GM23248 (cell line): ENCODE data around the gene PAIP2B. TPM values are rescaled to one million over a fixed set of nuclear protein-coding genes. Genes with fewer than 3 reads are reported as not detected.

Source experiments
- DNase-seq: peaks from one replicate; pipeline ENCODE4 v3.0.0-alpha.2; 2015
- H2AFZ ChIP-seq: fragments of 200-600 bp; sonication (generic); 2 replicates; pipeline ENCODE4 v1.6.1; 2016; ENCODE audit warnings: antibody characterized with exemption
- H3F3A ChIP-seq: fragments of 200-600 bp; sonication (generic); 2 replicates; pipeline ENCODE4 v1.6.1; 2016; ENCODE audit warnings: mild to moderate bottlenecking, antibody characterized with exemption, mixed run types; ENCODE audit not compliant: insufficient read depth
- H3K27ac ChIP-seq: fragments of 200-600 bp; sonication (generic); 2 replicates; pipeline ENCODE4 v1.5.1; 2016; ENCODE audit warnings: mild to moderate bottlenecking
- H3K27me3 ChIP-seq: fragments of 200-600 bp; sonication (generic); replicated peaks from 2 replicates; pipeline ENCODE4 v1.6.1; 2016; ENCODE audit warnings: mild to moderate bottlenecking; ENCODE audit not compliant: insufficient read depth
- H3K36me3 ChIP-seq: fragments of 200-600 bp; sonication (generic); 2 replicates; pipeline ENCODE4 v1.6.1; 2016; ENCODE audit warnings: low read depth, mild to moderate bottlenecking
- H3K4me1 ChIP-seq: fragments of 200-600 bp; sonication (generic); 2 replicates; pipeline ENCODE4 v1.6.1; 2016; ENCODE audit warnings: mild to moderate bottlenecking; ENCODE audit not compliant: insufficient read depth
- H3K4me2 ChIP-seq: fragments of 200-600 bp; sonication (generic); one replicate; pipeline ENCODE4 v1.6.1; 2016; ENCODE audit warnings: mild to moderate bottlenecking; ENCODE audit not compliant: unreplicated experiment
- H3K4me3 ChIP-seq: fragments of 200-600 bp; sonication (generic); 2 replicates; pipeline ENCODE4 v1.5.1; 2016; ENCODE audit warnings: mild to moderate bottlenecking
- H3K79me2 ChIP-seq: fragments of 200-600 bp; sonication (generic); 2 replicates; pipeline ENCODE4 v1.6.1; 2016; ENCODE audit warnings: mild to moderate bottlenecking; ENCODE audit not compliant: insufficient read depth
- H3K9ac ChIP-seq: fragments of 200-600 bp; sonication (generic); 2 replicates; pipeline ENCODE4 v1.6.1; 2016; ENCODE audit warnings: mild to moderate bottlenecking
- H3K9me2 ChIP-seq: fragments of 200-600 bp; sonication (generic); 2 replicates; pipeline ENCODE4 v1.6.1; 2016; ENCODE audit warnings: mixed run types, mild to moderate bottlenecking, moderate library complexity; ENCODE audit not compliant: insufficient read depth
- H3K9me3 ChIP-seq: fragments of 200-600 bp; sonication (generic); one replicate; pipeline ENCODE4 v1.6.1; 2017; ENCODE audit warnings: low read depth
- H4K20me1 ChIP-seq: fragments of 200-600 bp; sonication (generic); 2 replicates; pipeline ENCODE4 v1.6.0; 2016; ENCODE audit not compliant: insufficient read depth
- EZH2 ChIP-seq: fragments of 200-600 bp; sonication (generic); IDR thresholded peaks from 2 replicates; pipeline ENCODE4 v1.6.1; 2018; ENCODE audit warnings: antibody characterized with exemption, mild to moderate bottlenecking; ENCODE audit not compliant: insufficient read depth, poor library complexity, severe bottlenecking
- EZH2phosphoT487 ChIP-seq: fragments of 200-600 bp; sonication (generic); IDR thresholded peaks from 2 replicates; pipeline ENCODE4 v1.6.1; 2018; ENCODE audit warnings: antibody characterized with exemption, moderate library complexity, mild to moderate bottlenecking, low read depth; ENCODE audit not compliant: insufficient read depth
- WGBS, 2 experiments: methylation state at CpG; one replicate each; pipeline ENCODE4 v1.1.6; 2015 to 2017; ENCODE audit warnings: low lambda C conversion rate in 2 of 2, low coverage in 1 of 2; ENCODE audit errors: missing lambda C conversion rate in 2 of 2; 5-methylcytosine and 5-hydroxymethylcytosine counted together
- in situ Hi-C: fragments of 300-500 bp; cut with MboI; formaldehyde crosslinking; loops from 2 replicates; pipeline ENCODE4 v1.15.0; 2020
- polyA plus RNA-seq: library from polyadenylated mRNA; unstranded; fragments of >200 nt; fragmentation: Nextera tagmentation; extraction: Ambion mirVana; gene quantifications from 2 replicates; pipeline ENCODE4 v1.2.1, GENCODE V29; 2016
- total RNA-seq: library from RNA; depleted of rRNA; stranded (reverse); fragments of >200 nt; shearing (Covaris generic); gene quantifications from 2 replicates; pipeline ENCODE4 v1.2.3, GENCODE V29; 2014

PAIP2B gene
- total and polyA plus RNA-seq, 2 experiments from 2014 or later: under 0.01 to 0.10 TPM

DNA sequence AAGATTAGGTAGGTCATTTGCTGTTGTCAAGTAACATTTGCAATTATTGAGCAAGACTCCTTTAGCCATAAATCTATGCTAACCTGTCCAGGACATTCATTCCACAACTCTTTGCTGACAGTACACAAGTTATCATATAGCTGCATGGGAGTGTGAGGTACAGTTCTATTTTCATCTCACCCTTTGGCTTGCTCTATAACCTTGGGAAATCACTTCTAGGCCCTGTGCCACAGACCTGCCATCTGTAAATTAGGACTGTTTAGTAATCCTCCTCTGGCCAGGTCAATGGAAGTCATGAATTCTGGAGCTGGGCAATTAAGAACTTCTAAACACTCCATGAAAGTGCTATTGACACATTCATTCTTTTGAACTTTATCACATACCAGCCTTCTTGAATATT is 34.6 kb upstream of the PAIP2B start:
- in situ Hi-C loops: no loop called here
- H4K20me1 ChIP-seq: no peaks in the 10 kb centered on the region
- no peaks in the 10 kb centered on the region for H3K9me3 ChIP-seq
- TF ChIP-seq EZH2 (no peak), EZH2phosphoT487 (no peak)
- H2AFZ ChIP-seq: no peak overlapping the region
- no peaks in the 10 kb centered on the region for H3F3A ChIP-seq
- H3K4me1 ChIP-seq: no peaks in the 10 kb centered on the region
- no peaks in the 10 kb centered on the region for H3K36me3 ChIP-seq
- no peaks in the 10 kb centered on the region for H3K79me2 ChIP-seq
- no peak overlapping the region for H3K27ac ChIP-seq
- no peak overlapping the region for H3K4me3 ChIP-seq
- peaks cover 36% of the 10 kb centered on the region for H3K27me3 ChIP-seq
- DNase-seq: no peak
- H3K9ac ChIP-seq: no peak overlapping the region
- H3K4me2 ChIP-seq: no peak overlapping the region
- no peaks in the 10 kb centered on the region for H3K9me2 ChIP-seq

DNA sequence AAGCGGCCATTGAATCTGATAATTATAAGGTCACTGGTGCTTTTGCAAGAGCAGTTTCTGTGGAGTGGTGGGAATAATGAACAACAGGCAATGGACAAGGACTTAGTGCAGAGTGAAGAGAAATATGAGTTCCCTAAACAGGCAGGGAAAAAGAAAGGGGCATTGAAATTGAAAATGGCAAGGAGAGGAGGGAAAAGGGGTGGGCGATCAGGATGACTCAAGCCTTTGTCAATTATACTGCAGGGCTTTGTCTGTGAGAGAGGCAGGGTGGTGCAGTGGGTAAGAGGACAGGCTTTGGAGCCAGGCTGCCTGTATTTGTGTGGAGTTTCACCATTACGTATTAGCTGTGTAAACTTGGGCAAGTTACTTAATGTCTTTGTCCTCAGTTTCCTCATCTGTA is 29.5 kb upstream of the PAIP2B start:
- no peak overlapping the region for H3K9ac ChIP-seq
- no peak overlapping the region for H3K4me2 ChIP-seq
- in situ Hi-C loops: no loop called here
- no peak for DNase-seq
- WGBS, 2 experiments: 61 to 62% methylated on average over 3 of the region's 3 CpGs
- H3K4me1 ChIP-seq: no peaks in the 10 kb centered on the region
- no peak overlapping the region for H3K27ac ChIP-seq
- H3K9me2 ChIP-seq: no peaks in the 10 kb centered on the region
- no peaks in the 10 kb centered on the region for H3F3A ChIP-seq
- no peaks in the 10 kb centered on the region for H4K20me1 ChIP-seq
- H3K36me3 ChIP-seq: no peaks in the 10 kb centered on the region
- H3K4me3 ChIP-seq: no peak overlapping the region
- no peaks in the 10 kb centered on the region for H3K9me3 ChIP-seq
- peaks cover 21% of the 10 kb centered on the region for H3K27me3 ChIP-seq
- H3K79me2 ChIP-seq: no peaks in the 10 kb centered on the region
- TF ChIP-seq EZH2 (no peak), EZH2phosphoT487 (no peak)
- no peak overlapping the region for H2AFZ ChIP-seq

DNA sequence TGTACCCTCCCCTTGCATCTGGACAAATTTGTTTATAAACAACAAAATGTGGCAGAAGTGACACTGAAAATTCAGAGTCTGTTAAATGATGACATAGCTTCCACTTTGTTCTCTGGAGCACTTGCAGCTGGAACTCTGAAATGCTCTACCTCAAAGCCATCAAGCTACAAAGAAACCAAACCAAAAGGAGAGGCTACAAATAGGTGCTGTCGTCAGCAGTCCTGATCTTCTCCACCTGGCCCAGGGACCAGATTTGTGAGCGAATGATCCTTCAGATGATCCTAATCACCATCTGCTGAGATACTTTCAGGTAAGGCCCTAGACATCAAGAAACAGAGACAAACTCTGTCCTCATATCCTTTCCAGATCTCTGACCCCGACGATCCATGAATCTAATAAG is 27.9 kb upstream of the PAIP2B start:
- Histone ChIP-seq H3K4me1 (no peaks in the 10 kb centered on the region), H3K9me3 (no peaks in the 10 kb centered on the region), H3F3A (no peaks in the 10 kb centered on the region), H3K79me2 (no peaks in the 10 kb centered on the region), H3K9ac (no peak overlapping the region), H3K36me3 (no peaks in the 10 kb centered on the region), H3K4me3 (no peak overlapping the region), H3K4me2 (no peak overlapping the region), H3K27ac (no peak overlapping the region), H2AFZ (no peak overlapping the region), H3K27me3 (peaks cover 21% of the 10 kb centered on the region), H4K20me1 (no peaks in the 10 kb centered on the region), H3K9me2 (no peaks in the 10 kb centered on the region)
- 23 to 27% methylated on average over 4 of the region's 4 CpGs for WGBS, 2 experiments
- in situ Hi-C loops: no loop called here
- DNase-seq: no peak
- TF ChIP-seq EZH2phosphoT487: no peak
- no peak for TF ChIP-seq EZH2

DNA sequence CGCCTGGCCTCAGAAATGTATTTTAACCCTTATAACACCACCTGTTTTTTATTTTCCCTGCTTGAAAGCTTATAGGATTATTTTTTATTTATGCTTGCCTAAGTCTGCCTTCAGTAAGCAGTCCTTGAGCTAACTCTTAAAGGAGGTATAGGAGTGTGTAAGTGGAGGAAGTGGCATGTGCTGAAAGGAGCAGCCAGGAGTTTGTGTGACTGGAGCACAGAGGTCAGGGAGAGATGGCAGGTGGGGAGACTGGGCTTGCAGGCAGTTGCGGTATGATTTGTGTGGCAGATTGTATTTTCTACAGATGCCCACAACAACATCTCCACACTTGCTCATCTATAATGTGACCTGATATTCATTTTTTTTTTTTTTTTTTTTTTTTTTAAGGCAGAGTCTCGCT is 27.2 kb upstream of the PAIP2B start:
- peaks cover 21% of the 10 kb centered on the region for H3K27me3 ChIP-seq
- H2AFZ ChIP-seq: no peak overlapping the region
- no peaks in the 10 kb centered on the region for H3K4me1 ChIP-seq
- in situ Hi-C loops: no loop called here
- H3K79me2 ChIP-seq: no peaks in the 10 kb centered on the region
- no peaks in the 10 kb centered on the region for H3K36me3 ChIP-seq
- no peak overlapping the region for H3K9ac ChIP-seq
- no peak overlapping the region for H3K4me3 ChIP-seq
- no peaks in the 10 kb centered on the region for H3K9me2 ChIP-seq
- H4K20me1 ChIP-seq: no peaks in the 10 kb centered on the region
- no peaks in the 10 kb centered on the region for H3K9me3 ChIP-seq
- TF ChIP-seq EZH2phosphoT487: no peak
- TF ChIP-seq EZH2: no peak
- H3K27ac ChIP-seq: no peak overlapping the region
- 59 to 65% methylated on average over 3 of the region's 3 CpGs for WGBS, 2 experiments
- no peaks in the 10 kb centered on the region for H3F3A ChIP-seq
- H3K4me2 ChIP-seq: no peak overlapping the region
- no peak for DNase-seq

DNA sequence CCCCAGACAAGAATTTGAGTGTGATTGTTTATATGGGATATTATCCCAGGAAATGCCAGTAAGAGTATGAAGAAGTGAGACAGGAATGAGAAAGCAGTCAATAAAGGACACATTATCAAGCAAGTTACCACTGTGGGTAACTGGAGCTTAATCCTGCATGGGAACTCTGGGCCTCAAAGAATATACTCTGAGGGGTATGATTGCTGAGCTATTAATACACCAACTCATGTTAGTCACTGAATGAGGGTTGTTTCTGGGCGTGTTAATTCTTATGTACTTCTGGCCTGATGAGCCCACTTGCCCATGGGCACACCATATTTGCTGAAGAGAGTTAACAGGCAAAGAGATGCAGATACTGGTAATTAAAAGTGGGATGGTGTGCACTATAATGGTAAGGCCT is 26.6 kb upstream of the PAIP2B start:
- H3K9me3 ChIP-seq: no peaks in the 10 kb centered on the region
- H3K9ac ChIP-seq: no peak overlapping the region
- H3K4me1 ChIP-seq: no peaks in the 10 kb centered on the region
- H3K9me2 ChIP-seq: no peaks in the 10 kb centered on the region
- WGBS, 2 experiments: 29 to 35% methylated on average over 1 of the region's 1 CpG
- no peaks in the 10 kb centered on the region for H3K79me2 ChIP-seq
- no peak overlapping the region for H2AFZ ChIP-seq
- no peak overlapping the region for H3K4me3 ChIP-seq
- H3K27me3 ChIP-seq: peaks cover 15% of the 10 kb centered on the region
- H3F3A ChIP-seq: no peaks in the 10 kb centered on the region
- in situ Hi-C loops: no loop called here
- DNase-seq: no peak
- H3K4me2 ChIP-seq: no peak overlapping the region
- H3K36me3 ChIP-seq: no peaks in the 10 kb centered on the region
- no peak overlapping the region for H3K27ac ChIP-seq
- TF ChIP-seq EZH2 (no peak), EZH2phosphoT487 (no peak)
- no peaks in the 10 kb centered on the region for H4K20me1 ChIP-seq
